ENCODE results near the gene WDR47.
A peak's percentile ranks its signal among the peaks of the same experiment; 100 is the strongest.
"Not testable (repeated sequence)": the region's sequence is repeated elsewhere in the genome, so short reads cannot be mapped to it uniquely, and the experiment has no call there.

WDR47 gene

GRCh38 chr1:108961752-108962486 lies 80.0 kb downstream of the WDR47 start:
- no peak for DNase-seq

- DNase-seq: peak; percentile 58
These were observed 80.7 kb downstream of the WDR47 start for GRCh38 chr1:108961198-108961597.

GRCh38 chr1:108960719-108961118 lies 81.2 kb downstream of the WDR47 start:
- DNase-seq: no peak

GRCh38 chr1:108957888-108958287 lies 84.0 kb downstream of the WDR47 start:
- no peak for DNase-seq

- DNase-seq: no peak
These were observed 86.0 kb downstream of the WDR47 start for GRCh38 chr1:108955881-108956280.

GRCh38 chr1:108955111-108955510 lies 86.8 kb downstream of the WDR47 start:
- DNase-seq: no peak

GRCh38 chr1:108953452-108953851 lies 88.5 kb downstream of the WDR47 start:
- DNase-seq: no peak

GRCh38 chr1:108951242-108951641 lies 90.7 kb downstream of the WDR47 start:
- DNase-seq: no peak

GRCh38 chr1:108949044-108949443 lies 92.9 kb downstream of the WDR47 start:
- DNase-seq: no peak

GRCh38 chr1:108947871-108948525 lies 93.9 kb downstream of the WDR47 start:
- DNase-seq: no peak

GRCh38 chr1:108936170-108936569 lies 105.7 kb downstream of the WDR47 start:
- no peak for DNase-seq

- no peak for DNase-seq
These were observed 108.0 kb downstream of the WDR47 start for GRCh38 chr1:108933944-108934343.

- not testable (repeated sequence) for DNase-seq
These were observed 114.3 kb downstream of the WDR47 start for GRCh38 chr1:108927565-108927964.

GRCh38 chr1:108925920-108926319 lies 116.0 kb downstream of the WDR47 start:
- DNase-seq: no peak

Measured in CD4-positive, alpha-beta T cell treated with Interleukin-21 for 1 hour (primary cell).